GM19452 (cell line): ENCODE data around the gene TMEM132D.

Experiments
- ATAC-seq: cut with Tn5 transposase; IDR thresholded peaks from one replicate; pipeline ENCODE4 v1.9.1; 2021; ENCODE audit not compliant: unreplicated experiment

TMEM132D gene

GRCh38 chr12:129827102-129827865 is 76.5 kb downstream of the TMEM132D start:
- ATAC-seq, result no peak

- ATAC-seq, result no peak
These were observed 77.6 kb downstream of the TMEM132D start for GRCh38 chr12:129826273-129826672.

GRCh38 chr12:129825316-129825715 is 78.5 kb downstream of the TMEM132D start:
- ATAC-seq, result no peak

- no peak for ATAC-seq
These were observed 81.9 kb downstream of the TMEM132D start for GRCh38 chr12:129821964-129822363.

GRCh38 chr12:129819391-129819790 is 84.4 kb downstream of the TMEM132D start:
- ATAC-seq, result no peak

GRCh38 chr12:129815846-129816245 is 88.0 kb downstream of the TMEM132D start:
- no peak for ATAC-seq

GRCh38 chr12:129811963-129812362 is 91.9 kb downstream of the TMEM132D start:
- no peak for ATAC-seq

- no peak for ATAC-seq
These were observed 96.7 kb downstream of the TMEM132D start for GRCh38 chr12:129807136-129807535.

GRCh38 chr12:129791396-129791795 is 112.4 kb downstream of the TMEM132D start:
- ATAC-seq, result no peak

- ATAC-seq, result no peak
These were observed 112.9 kb downstream of the TMEM132D start for GRCh38 chr12:129790930-129791329.

- no peak for ATAC-seq
These were observed 113.5 kb downstream of the TMEM132D start for GRCh38 chr12:129790331-129790730.

GRCh38 chr12:129789921-129790320 is 113.9 kb downstream of the TMEM132D start:
- ATAC-seq, result no peak

- no peak for ATAC-seq
These were observed 115.2 kb downstream of the TMEM132D start for GRCh38 chr12:129788506-129789084.

GRCh38 chr12:129779989-129780388 is 123.8 kb downstream of the TMEM132D start:
- no peak for ATAC-seq

- ATAC-seq, result no peak
These were observed 124.8 kb downstream of the TMEM132D start for GRCh38 chr12:129779033-129779432.

- ATAC-seq, result no peak
These were observed 126.7 kb downstream of the TMEM132D start for GRCh38 chr12:129776977-129777667.

- ATAC-seq, result no peak
These were observed 131.0 kb downstream of the TMEM132D start for GRCh38 chr12:129772501-129773493.

GRCh38 chr12:129771238-129771637 is 132.6 kb downstream of the TMEM132D start:
- no peak for ATAC-seq

GRCh38 chr12:129765719-129766118 is 138.1 kb downstream of the TMEM132D start:
- no peak for ATAC-seq

- no peak for ATAC-seq
These were observed 141.4 kb downstream of the TMEM132D start for GRCh38 chr12:129762436-129762835.

GRCh38 chr12:129753586-129753985 is 150.2 kb downstream of the TMEM132D start:
- no peak for ATAC-seq
